SIG-M5 (cell line): ENCODE results near the gene THAP8.

Experiments used
- DNase-seq: peaks from one replicate; lab custom pipeline; 2025; lab: John Stamatoyannopoulos, UW

THAP8 gene

DNA sequence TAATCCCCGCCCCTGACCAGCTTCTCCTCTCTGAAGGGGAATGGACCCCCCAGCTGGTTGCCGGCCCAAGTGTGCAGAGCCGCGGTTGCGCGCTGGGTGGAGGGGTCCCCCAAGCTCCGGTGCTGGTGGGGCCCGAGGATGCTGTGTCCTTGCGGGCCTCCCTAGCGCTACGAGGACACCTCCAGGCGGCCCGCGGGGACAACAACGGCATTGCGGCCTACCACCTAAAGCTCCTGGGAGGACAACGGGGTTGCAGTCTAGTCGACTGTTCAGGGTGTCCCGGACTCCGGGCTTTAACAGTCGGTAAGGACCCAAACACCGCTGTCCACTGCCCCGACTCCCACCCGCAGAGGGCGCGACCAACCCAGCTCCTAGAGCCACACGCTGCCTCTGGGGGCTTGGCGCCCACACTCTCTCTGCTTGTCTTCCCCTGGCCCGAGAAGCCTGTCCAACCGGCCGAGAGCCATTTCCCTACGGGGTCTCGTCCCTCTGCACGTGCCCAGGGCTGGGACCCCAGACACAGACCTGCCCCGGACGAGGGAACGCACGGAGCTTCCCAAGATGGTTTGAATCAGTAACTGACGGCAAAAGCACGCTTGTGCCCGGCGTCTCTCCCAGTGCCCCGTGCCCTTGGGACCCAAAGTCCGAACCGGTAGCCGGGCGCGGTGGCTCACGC, 60.0 kb downstream of the THAP8 start:
- no peak for DNase-seq

DNA sequence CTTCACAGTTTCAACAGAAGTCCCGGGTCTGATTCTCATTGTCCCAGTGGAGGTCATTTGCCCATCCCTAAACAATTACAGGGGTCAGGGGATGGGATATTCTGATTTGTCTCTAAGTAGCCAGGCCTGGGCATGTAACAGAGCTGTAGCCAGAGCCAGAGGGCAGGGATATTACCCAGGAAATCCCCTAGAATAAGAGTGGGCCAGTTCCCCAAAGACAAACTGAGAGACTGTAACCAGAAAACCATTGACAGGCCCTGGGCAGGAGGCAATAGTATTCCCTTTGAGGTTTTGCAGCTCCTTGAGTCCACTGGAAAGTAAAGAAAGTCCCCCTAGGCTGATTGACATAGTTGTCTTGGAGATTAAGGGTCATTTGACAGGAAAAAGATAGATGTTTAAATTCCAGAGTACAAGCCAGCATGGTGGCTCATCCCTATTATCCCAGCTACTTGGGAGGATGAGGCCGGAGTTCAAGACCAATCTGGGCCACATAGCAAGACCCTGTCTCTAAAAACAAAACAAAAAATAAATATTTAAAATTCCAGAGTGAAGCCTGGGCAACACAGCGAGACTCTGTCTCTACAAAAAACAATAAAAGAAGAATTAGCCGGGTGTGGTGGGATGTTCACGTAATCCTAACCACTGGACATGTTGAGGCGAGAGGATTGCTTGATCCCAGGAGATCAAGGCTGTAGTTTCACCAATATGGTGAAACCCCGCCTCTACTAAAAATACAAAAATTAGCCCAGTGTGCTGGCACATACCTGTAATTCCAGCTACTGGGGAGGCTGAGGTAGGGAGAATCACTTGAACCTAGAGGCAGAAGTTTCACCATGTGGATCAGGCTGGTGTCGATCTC, 60.9 kb downstream of the THAP8 start:
- DNase-seq, result no peak

DNA sequence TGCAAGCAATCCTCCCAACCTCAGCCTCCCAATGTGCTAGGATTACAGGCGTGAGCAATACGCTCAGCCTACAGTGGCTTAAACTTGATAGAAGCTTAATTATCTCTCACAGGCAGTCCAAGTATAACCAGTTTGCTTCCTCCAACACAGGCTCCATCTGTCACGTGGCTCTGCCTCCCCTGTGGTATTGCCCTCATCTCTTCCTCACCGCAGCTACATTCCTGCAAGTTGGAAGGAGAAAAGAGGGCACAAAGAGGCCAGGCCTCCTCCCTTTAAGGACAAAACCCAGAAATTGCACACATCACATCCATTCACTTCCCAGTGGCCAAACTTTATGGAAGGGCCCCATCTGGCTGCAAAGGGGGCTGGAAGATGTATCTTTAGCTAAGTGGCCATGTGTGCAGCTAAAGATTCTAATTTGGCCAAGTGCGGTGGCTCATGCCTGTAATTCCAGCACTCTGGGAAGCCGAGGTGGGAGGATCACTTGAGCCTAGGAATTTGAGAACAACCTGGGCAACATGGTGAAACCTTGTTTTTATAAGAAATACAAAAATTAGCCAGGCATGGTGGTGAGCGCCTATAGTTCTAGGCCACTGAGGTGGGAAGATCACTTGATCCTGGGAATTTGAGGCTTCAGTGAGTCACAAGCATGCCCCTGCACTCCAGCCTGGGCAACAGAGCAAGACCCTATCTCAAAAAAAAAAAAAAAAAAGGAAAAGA, 62.2 kb downstream of the THAP8 start:
- DNase-seq, result no peak

DNA sequence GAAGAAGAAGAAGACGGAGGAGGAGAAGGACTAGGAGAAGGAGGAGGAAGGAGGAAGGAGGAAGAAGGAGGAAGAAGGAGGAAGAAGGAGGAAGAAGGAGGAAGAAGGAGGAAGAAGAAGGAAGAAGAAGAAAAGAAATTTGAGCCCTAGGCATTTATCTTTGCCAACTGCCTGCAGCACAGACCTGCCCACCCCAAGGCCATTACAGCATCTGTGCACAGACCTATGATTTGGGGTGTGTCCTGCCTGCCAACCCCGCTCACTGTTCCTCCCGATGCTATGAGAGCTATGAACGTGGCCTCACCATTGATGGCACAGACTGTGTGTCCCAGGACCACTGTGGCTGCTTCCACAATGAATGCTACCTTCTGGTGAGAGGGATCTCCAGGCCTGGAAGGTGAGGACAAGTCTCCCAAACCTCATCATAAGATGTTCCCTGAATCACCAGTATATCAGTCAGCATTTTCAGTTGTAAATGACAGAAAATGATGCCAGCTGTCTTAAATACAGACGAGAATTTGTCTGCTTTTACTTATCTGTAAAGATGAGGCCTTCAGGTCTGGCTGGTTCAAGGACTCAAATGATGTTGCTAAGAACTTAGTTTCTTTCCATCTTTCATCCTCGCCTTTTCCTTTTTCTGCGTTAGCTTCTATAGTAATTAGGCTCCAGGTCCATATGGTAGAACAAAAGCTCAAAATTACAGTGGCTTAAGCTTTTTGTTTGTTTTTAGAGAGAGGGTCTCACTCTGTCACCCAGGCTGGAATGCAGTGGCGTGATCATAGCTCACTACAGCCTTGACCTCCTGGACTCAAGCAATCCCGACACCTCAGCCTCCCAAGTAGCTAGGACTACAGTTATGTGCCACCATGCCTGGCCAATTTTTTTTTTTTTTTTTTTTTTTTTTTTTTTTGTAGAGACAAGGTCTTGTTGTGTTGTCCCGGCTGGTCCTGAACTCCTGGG, 63.0 kb downstream of the THAP8 start:
- no peak for DNase-seq

DNA sequence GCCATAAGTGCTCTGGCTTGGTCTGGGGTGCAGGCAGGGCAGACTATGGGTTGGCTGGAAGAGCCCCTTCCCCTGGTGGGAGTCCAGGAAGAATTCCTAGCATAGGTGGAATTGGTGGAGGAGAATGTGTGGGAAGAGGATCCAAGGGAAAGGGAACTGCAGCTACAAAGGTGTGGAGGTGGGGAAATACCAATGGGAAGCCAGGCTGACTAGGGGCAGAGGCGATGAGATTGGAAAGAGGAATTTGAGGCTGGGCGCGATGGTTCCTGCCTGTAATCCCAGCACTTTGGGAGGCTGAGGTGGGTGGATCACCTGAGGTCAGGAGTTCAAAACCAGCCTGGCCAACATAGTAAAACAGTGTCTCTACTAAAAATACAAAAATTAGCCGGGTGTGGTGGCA, 63.9 kb downstream of the THAP8 start:
- DNase-seq, result no peak

DNA sequence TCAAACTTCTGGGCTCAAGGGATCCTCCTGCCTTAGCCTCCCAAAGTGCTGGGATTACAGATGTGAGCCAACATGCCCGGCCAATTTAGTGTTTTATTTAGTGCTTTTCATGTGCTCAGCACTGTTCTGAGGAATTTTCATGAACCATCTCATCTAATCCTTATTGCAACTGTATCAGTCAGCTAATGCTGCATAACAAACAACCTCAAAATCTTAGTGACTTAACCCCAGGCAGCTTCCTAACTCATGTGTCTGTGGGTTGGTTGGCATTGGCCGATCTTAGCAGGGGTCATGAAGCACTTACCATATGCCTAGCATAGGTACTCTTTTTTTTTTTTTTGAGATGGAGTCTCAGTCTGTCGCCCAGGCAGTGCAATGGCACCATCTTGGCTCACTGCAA, 65.3 kb downstream of the THAP8 start:
- no peak for DNase-seq

DNA sequence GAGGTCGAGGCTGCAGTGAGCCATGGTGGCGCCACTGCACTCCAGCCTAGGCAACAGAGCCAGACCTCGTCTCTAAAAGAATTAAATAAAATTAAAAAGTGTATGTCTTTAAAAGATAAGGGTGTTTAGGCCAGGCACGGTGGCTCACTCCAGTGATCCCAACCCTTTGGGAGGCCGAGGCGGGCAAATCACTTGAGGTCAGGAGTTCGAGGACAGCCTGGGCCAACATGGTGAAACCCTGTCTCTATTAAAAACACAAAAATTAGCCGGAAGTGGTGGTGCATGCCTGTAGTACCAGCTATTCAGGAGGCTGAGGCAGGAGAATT, 66.6 kb downstream of the THAP8 start:
- no peak for DNase-seq

DNA sequence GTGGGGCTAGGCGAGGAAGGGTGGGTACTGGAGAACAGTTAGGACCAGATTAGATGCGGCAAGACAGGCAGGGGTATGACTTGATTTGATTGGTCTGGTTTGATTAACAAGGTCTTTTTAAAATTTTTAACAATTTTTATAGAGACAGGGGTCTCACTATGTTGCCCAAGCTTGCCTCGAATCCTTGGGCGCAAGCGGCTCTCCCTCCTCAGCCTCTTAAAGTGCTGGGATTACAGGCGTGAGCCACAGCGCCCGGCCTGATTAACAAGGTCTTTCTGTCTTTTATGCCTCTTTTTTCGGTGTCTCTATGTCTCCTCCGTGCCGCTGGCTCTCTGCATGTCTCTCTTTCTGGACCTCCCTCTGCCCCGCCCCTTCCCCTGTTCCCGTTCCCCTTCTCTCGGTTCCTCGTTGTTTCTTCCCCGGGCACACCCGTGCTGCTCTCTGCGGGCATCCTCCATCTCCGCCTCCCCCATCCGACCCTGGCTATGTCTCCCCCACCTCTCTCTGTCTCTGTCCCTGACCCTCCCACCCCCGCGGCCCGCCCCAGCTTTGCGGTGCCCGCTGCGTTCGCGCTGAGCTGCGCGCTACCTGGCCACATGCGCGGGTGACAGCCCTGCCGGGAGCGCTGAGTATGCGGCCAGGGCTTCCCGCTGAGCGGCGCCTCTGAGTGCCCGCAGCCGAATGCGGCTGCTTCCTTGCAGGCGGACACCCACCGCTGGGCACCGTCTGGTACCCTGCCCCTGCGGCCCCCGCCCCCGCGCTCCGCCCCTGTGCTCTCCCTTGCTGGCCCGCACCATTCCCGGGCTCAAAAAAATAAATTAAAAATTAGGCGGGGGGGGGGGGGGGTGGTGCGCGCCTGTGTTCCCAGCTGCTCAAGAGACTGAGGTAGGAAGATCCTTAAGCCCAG, 67.2 kb downstream of the THAP8 start:
- no peak for DNase-seq

DNA sequence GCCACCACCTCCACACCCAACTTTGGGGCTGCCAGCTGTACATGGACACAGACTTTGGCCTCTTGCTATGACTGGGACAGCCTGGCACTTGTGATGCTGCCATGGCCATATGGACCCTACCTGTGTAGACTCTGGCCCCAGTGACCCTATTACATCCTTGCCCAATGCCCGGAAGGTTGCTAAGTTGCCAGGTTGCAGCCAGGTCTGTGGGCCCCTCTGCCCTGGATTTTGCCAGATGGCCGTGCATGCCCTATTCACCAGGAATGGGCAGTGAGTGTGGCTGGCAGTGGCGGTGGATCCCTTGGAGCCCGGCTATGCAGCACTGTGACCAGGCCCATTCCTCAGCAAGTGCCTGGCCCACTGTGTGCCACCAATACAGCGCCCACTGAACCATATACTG, 68.0 kb downstream of the THAP8 start:
- DNase-seq, result no peak
